Body of pancreas (tissue), 4 donors: ENCODE results near the gene CTSZ.

Experiments
- POLR2A ChIP-seq, 3 donors: fragments of 450-650 bp; IDR thresholded peaks; one replicate each; pipeline ENCODE4 v1.6.1; 2016; ENCODE audit warnings: antibody characterized with exemption in 3 of 3, mild to moderate bottlenecking in 2 of 3
- TF ChIP-seq, protein P1 (sequence below), 7 experiments: fragments of 450-650 bp in 4 of 7; fragments of 200-600 bp in 3 of 7; sonication (generic) in 3 of 7; IDR thresholded peaks; one replicate each; pipeline ENCODE4 v1.5.1; 2016 to 2019; ENCODE audit warnings: antibody characterized with exemption in 7 of 7

GRCh38 chr20:59023616-59024015 is 16.6 kb upstream of the CTSZ start:
- TF ChIP-seq POLR2A (IDR thresholded peaks at IDR 0.05), result no peak
- TF ChIP-seq, protein P1, sequence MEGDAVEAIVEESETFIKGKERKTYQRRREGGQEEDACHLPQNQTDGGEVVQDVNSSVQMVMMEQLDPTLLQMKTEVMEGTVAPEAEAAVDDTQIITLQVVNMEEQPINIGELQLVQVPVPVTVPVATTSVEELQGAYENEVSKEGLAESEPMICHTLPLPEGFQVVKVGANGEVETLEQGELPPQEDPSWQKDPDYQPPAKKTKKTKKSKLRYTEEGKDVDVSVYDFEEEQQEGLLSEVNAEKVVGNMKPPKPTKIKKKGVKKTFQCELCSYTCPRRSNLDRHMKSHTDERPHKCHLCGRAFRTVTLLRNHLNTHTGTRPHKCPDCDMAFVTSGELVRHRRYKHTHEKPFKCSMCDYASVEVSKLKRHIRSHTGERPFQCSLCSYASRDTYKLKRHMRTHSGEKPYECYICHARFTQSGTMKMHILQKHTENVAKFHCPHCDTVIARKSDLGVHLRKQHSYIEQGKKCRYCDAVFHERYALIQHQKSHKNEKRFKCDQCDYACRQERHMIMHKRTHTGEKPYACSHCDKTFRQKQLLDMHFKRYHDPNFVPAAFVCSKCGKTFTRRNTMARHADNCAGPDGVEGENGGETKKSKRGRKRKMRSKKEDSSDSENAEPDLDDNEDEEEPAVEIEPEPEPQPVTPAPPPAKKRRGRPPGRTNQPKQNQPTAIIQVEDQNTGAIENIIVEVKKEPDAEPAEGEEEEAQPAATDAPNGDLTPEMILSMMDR (IDR thresholded peaks at IDR 0.05), result no peak
